Measurements from ENCODE around the gene FIZ1.
A peak's percentile ranks its signal among the peaks of the same experiment; 100 is the strongest.

Gene FIZ1

GRCh38 chr19:55611983-55612645 lies 12.8 kb upstream of the FIZ1 start:
- no peak overlapping the region for H3K4me3 Mint-ChIP-seq
- H3K4me1 Mint-ChIP-seq = peaks cover 36% of the 10 kb centered on the region
- DNase-seq (no peak), ATAC-seq (no peak)
- no peaks in the 10 kb centered on the region for H3K9me3 Mint-ChIP-seq
- H3K36me3 Mint-ChIP-seq (ENCODE audit: low read depth) = peaks cover 10% of the 10 kb centered on the region
- no peaks in the 10 kb centered on the region for H3K27me3 Mint-ChIP-seq
- no peak overlapping the region for H3K27ac Mint-ChIP-seq

DNA sequence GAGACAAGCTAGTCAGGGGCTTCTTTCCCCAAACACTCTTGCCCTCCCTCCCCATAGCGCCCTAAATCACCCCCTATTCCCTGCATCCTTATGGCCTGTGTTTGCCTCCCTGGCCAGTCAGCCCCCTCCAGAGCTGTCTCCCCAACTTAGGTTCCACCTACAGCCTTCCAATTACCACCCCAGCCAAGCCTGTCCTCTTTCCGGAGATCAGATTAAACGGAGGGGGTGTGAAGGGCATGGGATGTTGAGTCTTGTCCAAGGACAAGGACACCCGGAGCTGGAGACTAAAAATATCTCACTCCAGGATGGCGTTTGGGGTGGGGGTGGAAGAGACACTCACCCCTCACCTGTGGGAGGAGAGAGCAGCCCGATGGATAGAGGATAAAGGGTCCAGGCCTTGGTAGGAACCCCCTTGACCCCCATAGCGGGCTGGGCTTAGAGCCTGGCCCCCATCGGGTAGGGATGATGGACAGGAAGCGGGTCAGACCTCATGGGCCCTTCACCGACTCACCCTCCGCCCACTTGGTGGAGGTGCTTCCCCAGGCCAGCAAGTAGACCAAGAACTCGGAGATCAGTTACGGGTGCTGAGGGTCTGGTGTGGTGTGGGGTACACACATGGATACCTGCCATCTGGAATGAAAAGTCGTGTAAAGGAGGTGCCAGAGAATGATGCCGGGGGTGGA lies 12.1 kb upstream of the FIZ1 start:
- ATAC-seq (no peak), DNase-seq (no peak)
- Mint-ChIP-seq H3K36me3 (ENCODE audit: low read depth) (peaks cover 13% of the 10 kb centered on the region), H3K27ac (no peak overlapping the region), H3K4me1 (peaks cover 43% of the 10 kb centered on the region), H3K27me3 (no peaks in the 10 kb centered on the region), H3K4me3 (no peak overlapping the region), H3K9me3 (no peaks in the 10 kb centered on the region)

- Mint-ChIP-seq H3K27ac (no peak overlapping the region), H3K9me3 (no peaks in the 10 kb centered on the region), H3K27me3 (no peaks in the 10 kb centered on the region), H3K4me1 (peaks cover 56% of the 10 kb centered on the region), H3K4me3 (no peak overlapping the region), H3K36me3 (ENCODE audit: low read depth) (peaks cover 13% of the 10 kb centered on the region)
- ATAC-seq = no peak
- DNase-seq = no peak
These were observed 10.0 kb upstream of the FIZ1 start for GRCh38 chr19:55609326-55609725.

GRCh38 chr19:55606817-55607216 lies 7.5 kb upstream of the FIZ1 start:
- DNase-seq (no peak), ATAC-seq (no peak)
- Mint-ChIP-seq H3K9me3 (no peaks in the 10 kb centered on the region), H3K4me3 (peak overlapping the region; percentile 98), H3K27me3 (no peaks in the 10 kb centered on the region), H3K27ac (peak overlapping the region; percentile 97), H3K4me1 (peaks cover 58% of the 10 kb centered on the region), H3K36me3 (ENCODE audit: low read depth) (peaks cover 13% of the 10 kb centered on the region)

GRCh38 chr19:55606471-55606787 lies 7.1 kb upstream of the FIZ1 start:
- ATAC-seq (no peak), DNase-seq (no peak)
- peak overlapping the region; percentile 97 for H3K27ac Mint-ChIP-seq
- peaks cover 13% of the 10 kb centered on the region for H3K36me3 Mint-ChIP-seq (ENCODE audit: low read depth)
- no peaks in the 10 kb centered on the region for H3K9me3 Mint-ChIP-seq
- H3K4me1 Mint-ChIP-seq = peaks cover 58% of the 10 kb centered on the region
- H3K4me3 Mint-ChIP-seq = peak overlapping the region; percentile 98
- no peaks in the 10 kb centered on the region for H3K27me3 Mint-ChIP-seq

GRCh38 chr19:55605637-55606470 lies 6.5 kb upstream of the FIZ1 start, which contains the start of gene ZNF865:
ZNF865 (plus strand) TSS chr19:55605647; CDS start chr19:55613619, 7,972 bp downstream.
- ATAC-seq (peak; percentile 60), DNase-seq (peak; percentile 76)
- Mint-ChIP-seq H3K9me3 (no peaks in the 10 kb centered on the region), H3K4me1 (peaks cover 57% of the 10 kb centered on the region), H3K27me3 (no peaks in the 10 kb centered on the region), H3K36me3 (ENCODE audit: low read depth) (peaks cover 13% of the 10 kb centered on the region), H3K27ac (peak within 1 kb of the TSS; percentile 99), H3K4me3 (peak within 1 kb of the TSS; percentile 98)

- ATAC-seq (peak; percentile 72), DNase-seq (peak; percentile 100)
- Mint-ChIP-seq H3K9me3 (no peaks in the 10 kb centered on the region), H3K27ac (peak overlapping the region; percentile 99), H3K4me1 (peaks cover 53% of the 10 kb centered on the region), H3K4me3 (peak overlapping the region; percentile 85), H3K27me3 (no peaks in the 10 kb centered on the region), H3K36me3 (ENCODE audit: low read depth) (peaks cover 11% of the 10 kb centered on the region)
These were observed 5.9 kb upstream of the FIZ1 start for GRCh38 chr19:55605207-55605636.

- Mint-ChIP-seq H3K9me3 (peaks cover 2% of the 10 kb centered on the region), H3K4me1 (peaks cover 50% of the 10 kb centered on the region), H3K4me3 (peak overlapping the region; percentile 36), H3K27me3 (no peaks in the 10 kb centered on the region), H3K36me3 (ENCODE audit: low read depth) (peaks cover 9% of the 10 kb centered on the region), H3K27ac (no peak overlapping the region)
- DNase-seq = no peak
- no peak for ATAC-seq
These were observed 4.4 kb upstream of the FIZ1 start for GRCh38 chr19:55603581-55604292.

DNA sequence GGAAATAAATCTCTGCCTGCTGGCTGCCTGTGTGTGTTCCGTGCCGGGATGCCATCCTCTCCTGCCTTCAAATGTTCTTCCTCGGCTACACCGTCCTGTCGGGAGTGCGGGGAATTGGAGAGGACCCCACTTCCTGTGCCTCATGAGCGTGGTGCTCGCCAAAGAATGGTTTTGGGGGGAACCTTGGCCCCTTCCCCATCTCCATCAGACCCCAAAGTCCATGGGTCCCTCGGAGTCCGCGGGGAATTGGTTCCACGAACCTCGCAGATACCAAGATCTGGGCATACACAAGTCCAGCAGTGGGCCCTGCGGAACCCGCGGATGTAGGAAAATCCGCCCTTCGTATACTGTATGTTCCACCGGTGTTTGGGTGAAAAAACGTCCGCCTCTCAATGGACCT lies 3.8 kb upstream of the FIZ1 start:
- H3K27ac Mint-ChIP-seq = no peak overlapping the region

GRCh38 chr19:55602104-55603001 lies 3.0 kb upstream of the FIZ1 start:
- H3K9me3 Mint-ChIP-seq = peaks cover 4% of the 10 kb centered on the region
- no peaks in the 10 kb centered on the region for H3K27me3 Mint-ChIP-seq
- H3K4me1 Mint-ChIP-seq = peaks cover 47% of the 10 kb centered on the region
- DNase-seq (no peak), ATAC-seq (no peak)
- no peak overlapping the region for H3K27ac Mint-ChIP-seq
- no peak overlapping the region for H3K4me3 Mint-ChIP-seq
- H3K36me3 Mint-ChIP-seq (ENCODE audit: low read depth) = peaks cover 12% of the 10 kb centered on the region

More for the DNA sequence above, 3.8 kb upstream of the FIZ1 start:
- Mint-ChIP-seq H3K4me1 (peaks cover 53% of the 10 kb centered on the region), H3K27me3 (no peaks in the 10 kb centered on the region), H3K36me3 (ENCODE audit: low read depth) (peaks cover 12% of the 10 kb centered on the region), H3K9me3 (peaks cover 4% of the 10 kb centered on the region), H3K4me3 (no peak overlapping the region)
- ATAC-seq = no peak
- DNase-seq = no peak

GRCh38 chr19:55601084-55601483 lies 1.8 kb upstream of the FIZ1 start:
- H3K27me3 Mint-ChIP-seq = no peaks in the 10 kb centered on the region
- peaks cover 4% of the 10 kb centered on the region for H3K9me3 Mint-ChIP-seq
- peaks cover 35% of the 10 kb centered on the region for H3K4me1 Mint-ChIP-seq
- DNase-seq (no peak), ATAC-seq (no peak)
- peaks cover 17% of the 10 kb centered on the region for H3K36me3 Mint-ChIP-seq (ENCODE audit: low read depth)
- H3K27ac Mint-ChIP-seq = peak overlapping the region; percentile 71
- peak overlapping the region; percentile 82 for H3K4me3 Mint-ChIP-seq

- ATAC-seq = no peak
- peak overlapping the region; percentile 82 for H3K4me3 Mint-ChIP-seq
- H3K36me3 Mint-ChIP-seq (ENCODE audit: low read depth) = peaks cover 20% of the 10 kb centered on the region
- peaks cover 31% of the 10 kb centered on the region for H3K4me1 Mint-ChIP-seq
- peaks cover 4% of the 10 kb centered on the region for H3K9me3 Mint-ChIP-seq
- peak overlapping the region; percentile 71 for H3K27ac Mint-ChIP-seq
- DNase-seq = no peak
- H3K27me3 Mint-ChIP-seq = no peaks in the 10 kb centered on the region
These were observed 1.3 kb upstream of the FIZ1 start for GRCh38 chr19:55600662-55601028.

DNA sequence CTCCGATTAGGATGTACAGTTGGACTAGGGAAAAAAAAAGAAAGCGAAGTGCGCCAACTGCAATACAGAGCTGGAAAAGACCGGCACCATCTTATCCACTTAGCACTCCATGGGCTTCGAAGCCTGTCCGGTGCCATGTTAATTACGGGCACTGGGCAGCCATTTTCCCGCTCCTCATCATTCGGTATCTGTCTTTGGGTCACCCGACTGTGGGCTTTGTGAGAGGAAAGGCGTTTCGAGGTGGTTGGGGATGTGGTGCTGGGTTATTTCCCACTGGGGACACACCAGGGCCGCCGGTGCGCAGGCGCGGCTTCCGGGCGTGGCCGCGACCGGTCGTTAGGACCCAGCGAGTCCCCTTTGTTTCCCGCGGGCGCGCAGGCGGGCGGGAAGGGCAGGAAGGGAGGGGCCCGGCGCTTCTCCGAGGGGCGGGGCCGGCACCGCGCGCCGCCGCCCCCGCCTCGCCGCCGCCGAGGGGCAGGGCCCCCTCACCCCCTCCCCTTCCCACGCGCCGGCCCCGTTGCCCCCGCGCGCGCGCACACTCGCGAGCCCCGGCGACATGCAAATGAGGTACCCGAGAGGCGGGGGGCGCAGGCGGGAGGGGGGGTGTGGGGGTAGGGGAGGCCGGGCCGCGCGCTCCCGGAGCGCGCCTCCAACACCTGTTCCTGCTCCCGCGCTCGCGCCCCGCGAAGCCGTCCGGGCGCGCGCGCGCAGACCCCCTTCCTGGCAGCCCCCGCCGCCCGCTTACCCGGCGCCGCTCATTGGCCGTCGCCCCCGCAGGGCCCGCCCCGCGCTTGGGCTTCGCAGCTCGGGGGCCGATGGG lies 735 bp upstream of the FIZ1 start, which contains the start of gene ZNF524:
Gene ZNF524, plus strand, starts transcription at position 447 of the 820 bp plus-strand sequence. CDS start 1,825 bp downstream, outside the sequence.
- peak within 1 kb of the TSS; percentile 99 for H3K27ac Mint-ChIP-seq
- H3K36me3 Mint-ChIP-seq (ENCODE audit: low read depth) = peaks cover 26% of the 10 kb centered on the region
- H3K27me3 Mint-ChIP-seq = no peaks in the 10 kb centered on the region
- H3K4me1 Mint-ChIP-seq = peaks cover 31% of the 10 kb centered on the region
- peak within 1 kb of the TSS; percentile 97 for H3K4me3 Mint-ChIP-seq
- DNase-seq = peak; percentile 86
- H3K9me3 Mint-ChIP-seq = peaks cover 4% of the 10 kb centered on the region
- ATAC-seq = peak; percentile 48

All from activated naive CD8-positive, alpha-beta T cell treated with anti-CD3 and anti-CD28 coated beads, Interleukin-2, amount 50 U/mL, for 24 hours (primary cell).